SK-N-SH (cell line): Measurements from ENCODE around the gene PLEKHM2. TPM values are rescaled to one million over a fixed set of nuclear protein-coding genes. Genes with fewer than 3 reads are reported as not detected.
A peak's percentile ranks its signal among the peaks of the same experiment; 100 is the strongest.

Source experiments
- CTCF ChIA-PET: fragments of 300-600, 350-600 bp; formaldehyde crosslinking; extraction: SDS; loops from one replicate; lab custom pipeline; 2021; lab: Yijun Ruan, JAX
- POLR2A ChIA-PET: fragments of 350-600 bp; sonication (Branson Sonifier 250); formaldehyde crosslinking; extraction: SDS; loops from one replicate; lab custom pipeline; 2020; ENCODE audit warnings: antibody characterized with exemption, inconsistent platforms; lab: Yijun Ruan, JAX
- DNase-seq: peaks from one replicate; pipeline ENCODE4 v3.0.0; 2012
- H2AFZ ChIP-seq: fragments of 200-600 bp; sonication (generic); 2 replicates; pipeline ENCODE4 v1.8.1; 2016; ENCODE audit warnings: antibody characterized with exemption, mild to moderate bottlenecking, low read depth
- H3F3A ChIP-seq: fragments of 200-600 bp; sonication (generic); replicated peaks from 2 replicates; pipeline ENCODE3; 2016; ENCODE audit warnings: antibody characterized with exemption, mild to moderate bottlenecking; ENCODE audit not compliant: insufficient read depth
- H3K27ac ChIP-seq, 2 experiments: fragments of 200-500 bp in 1 of 2; fragments of 200-600 bp in 1 of 2; sonication (Bioruptor generic) in 1 of 2; sonication (generic), shearing (Covaris generic) in 1 of 2; 2 replicates each; pipeline versions ENCODE4 v1.5.1 to v1.6.1; 2014 to 2016; ENCODE audit warnings: low read depth in 2 of 2, inconsistent platforms in 1 of 2, low read length in 1 of 2, mild to moderate bottlenecking in 1 of 2, mixed read lengths in 1 of 2
- H3K27me3 ChIP-seq: fragments of 200-600 bp; sonication (generic), shearing (Covaris generic); 2 replicates; pipeline ENCODE4 v1.6.1; 2016; ENCODE audit warnings: mixed run types; ENCODE audit not compliant: insufficient read depth
- H3K36me3 ChIP-seq, 2 experiments: fragments of 200-500 bp in 1 of 2; fragments of 200-600 bp in 1 of 2; sonication (Bioruptor generic) in 1 of 2; sonication (generic) in 1 of 2; replicated peaks in 1 of 2; 2 replicates each; pipeline versions ENCODE3 to v1.5.1; 2014 to 2016; ENCODE audit warnings: low read length in 1 of 2, mild to moderate bottlenecking in 1 of 2; ENCODE audit not compliant: insufficient read depth in 2 of 2, control insufficient read depth in 1 of 2
- H3K4me1 ChIP-seq, 2 experiments: fragments of 200-500 bp in 1 of 2; fragments of 200-600 bp in 1 of 2; sonication (Bioruptor generic) in 1 of 2; sonication (generic), shearing (Covaris generic) in 1 of 2; 2 replicates each; pipeline versions ENCODE4 v1.5.1 to v1.6.1; 2014 to 2016; ENCODE audit warnings: low read depth in 1 of 2, low read length in 1 of 2, mixed run types in 1 of 2; ENCODE audit not compliant: insufficient read depth in 2 of 2, control insufficient read depth in 1 of 2
- H3K4me2 ChIP-seq: fragments of 200-600 bp; sonication (generic), shearing (Covaris generic); 2 replicates; pipeline ENCODE4 v1.6.1; 2017; ENCODE audit warnings: mixed run types
- H3K4me3 ChIP-seq, 2 experiments: fragments of 200-500 bp in 1 of 2; fragments of 200-600 bp in 1 of 2; sonication (Bioruptor generic) in 1 of 2; sonication (generic), shearing (Covaris generic) in 1 of 2; 2 replicates each; pipeline versions ENCODE4 v1.5.1 to v1.8.1; 2014 to 2016; ENCODE audit warnings: low read depth in 2 of 2, inconsistent platforms in 1 of 2, low read length in 1 of 2, mild to moderate bottlenecking in 1 of 2, mixed read lengths in 1 of 2, moderate library complexity in 1 of 2
- H3K79me2 ChIP-seq: fragments of 200-600 bp; sonication (generic); 2 replicates; pipeline ENCODE4 v1.8.1; 2017; ENCODE audit warnings: mild to moderate bottlenecking; ENCODE audit not compliant: insufficient read depth
- H3K9ac ChIP-seq: fragments of 200-600 bp; sonication (generic); 2 replicates; pipeline ENCODE4 v1.6.1; 2017; ENCODE audit warnings: mixed run types
- H3K9me2 ChIP-seq: fragments of 200-600 bp; sonication (generic); 2 replicates; pipeline ENCODE4 v1.6.1; 2017; ENCODE audit warnings: mixed run types
- H3K9me3 ChIP-seq: fragments of 200-600 bp; sonication (generic); 2 replicates; pipeline ENCODE4 v1.6.1; 2017; ENCODE audit warnings: mixed run types, mild to moderate bottlenecking, moderate library complexity
- H4K20me1 ChIP-seq: fragments of 200-600 bp; sonication (generic); 2 replicates; pipeline ENCODE4 v1.6.1; 2017; ENCODE audit warnings: mild to moderate bottlenecking, mixed run types; ENCODE audit not compliant: insufficient read depth
- CHD2 ChIP-seq: fragments of 150-350 bp; IDR thresholded peaks from 2 replicates; pipeline ENCODE4 v1.6.1; 2018; ENCODE audit warnings: low read length; ENCODE audit not compliant: partially characterized antibody
- CTCF ChIP-seq: fragments of 200-600 bp; sonication (generic); IDR thresholded peaks from 2 replicates; pipeline ENCODE4 v1.6.1; 2017; ENCODE audit warnings: antibody characterized with exemption, mild to moderate bottlenecking, moderate library complexity
- ELF1 ChIP-seq: IDR thresholded peaks from 2 replicates; pipeline ENCODE4 v1.4.0; 2012
- JUND ChIP-seq: IDR thresholded peaks from 2 replicates; pipeline ENCODE4 v1.4.0; 2012
- MXI1 ChIP-seq: IDR thresholded peaks from 2 replicates; pipeline ENCODE4 v1.6.1; 2012; ENCODE audit warnings: mild to moderate bottlenecking, low read depth, low read length, improper control_type of control experiment
- POLR2AphosphoS5 ChIP-seq: IDR thresholded peaks from 2 replicates; pipeline ENCODE4 v1.6.1; 2012; ENCODE audit warnings: low read depth, low read length
- RCOR1 ChIP-seq: fragments of 150-350 bp; IDR thresholded peaks from 2 replicates; pipeline ENCODE4 v1.6.1; 2017; ENCODE audit warnings: antibody characterized with exemption, low read length
- REST ChIP-seq: IDR thresholded peaks from 2 replicates; pipeline ENCODE4 v1.6.1; 2012; ENCODE audit warnings: mild to moderate bottlenecking, low read depth, low read length, moderate library complexity
- RFX5 ChIP-seq: IDR thresholded peaks from 2 replicates; pipeline ENCODE4 v1.6.1; 2012; ENCODE audit warnings: mild to moderate bottlenecking, improper control_type of control experiment, low read length
- TAF1 ChIP-seq: IDR thresholded peaks from 2 replicates; pipeline ENCODE4 v1.6.1; 2012; ENCODE audit warnings: low read depth, mild to moderate bottlenecking, low read length, moderate library complexity, borderline replicate concordance
- TEAD4 ChIP-seq: IDR thresholded peaks from 2 replicates; pipeline ENCODE4 v1.4.0; 2012; ENCODE audit warnings: mild to moderate bottlenecking, borderline replicate concordance; ENCODE audit not compliant: insufficient read depth
- USF1 ChIP-seq: IDR thresholded peaks from 2 replicates; pipeline ENCODE4 v1.4.0; 2012; ENCODE audit warnings: low read depth, borderline replicate concordance
- YY1 ChIP-seq: IDR thresholded peaks from 2 replicates; pipeline ENCODE4 v1.4.0; 2012; ENCODE audit warnings: low read depth, mild to moderate bottlenecking
- WGBS: methylation state at CpG from one replicate; pipeline ENCODE4 v1.1.6; 2017; ENCODE audit warnings: low lambda C conversion rate; 5-methylcytosine and 5-hydroxymethylcytosine counted together
- polyA plus RNA-seq, 3 experiments: library from polyadenylated mRNA; depleted of rRNA; stranded (reverse); fragments of >200 nt; gene quantifications; 2 replicates each; pipeline ENCODE4 v1.2.3, GENCODE V29; 2012
- TF ChIP-seq, protein P1 (sequence below): IDR thresholded peaks from 2 replicates; pipeline ENCODE4 v1.4.0; 2012; ENCODE audit warnings: low read depth, borderline replicate concordance
- TF ChIP-seq, protein P2 (sequence below): IDR thresholded peaks from 2 replicates; pipeline ENCODE4 v1.4.0; 2012; ENCODE audit warnings: low read depth

The PLEKHM2 gene
- polyA plus RNA-seq, 1 of the 3 experiments (the other 2 are of a cell fraction): 38.9 TPM

DNA sequence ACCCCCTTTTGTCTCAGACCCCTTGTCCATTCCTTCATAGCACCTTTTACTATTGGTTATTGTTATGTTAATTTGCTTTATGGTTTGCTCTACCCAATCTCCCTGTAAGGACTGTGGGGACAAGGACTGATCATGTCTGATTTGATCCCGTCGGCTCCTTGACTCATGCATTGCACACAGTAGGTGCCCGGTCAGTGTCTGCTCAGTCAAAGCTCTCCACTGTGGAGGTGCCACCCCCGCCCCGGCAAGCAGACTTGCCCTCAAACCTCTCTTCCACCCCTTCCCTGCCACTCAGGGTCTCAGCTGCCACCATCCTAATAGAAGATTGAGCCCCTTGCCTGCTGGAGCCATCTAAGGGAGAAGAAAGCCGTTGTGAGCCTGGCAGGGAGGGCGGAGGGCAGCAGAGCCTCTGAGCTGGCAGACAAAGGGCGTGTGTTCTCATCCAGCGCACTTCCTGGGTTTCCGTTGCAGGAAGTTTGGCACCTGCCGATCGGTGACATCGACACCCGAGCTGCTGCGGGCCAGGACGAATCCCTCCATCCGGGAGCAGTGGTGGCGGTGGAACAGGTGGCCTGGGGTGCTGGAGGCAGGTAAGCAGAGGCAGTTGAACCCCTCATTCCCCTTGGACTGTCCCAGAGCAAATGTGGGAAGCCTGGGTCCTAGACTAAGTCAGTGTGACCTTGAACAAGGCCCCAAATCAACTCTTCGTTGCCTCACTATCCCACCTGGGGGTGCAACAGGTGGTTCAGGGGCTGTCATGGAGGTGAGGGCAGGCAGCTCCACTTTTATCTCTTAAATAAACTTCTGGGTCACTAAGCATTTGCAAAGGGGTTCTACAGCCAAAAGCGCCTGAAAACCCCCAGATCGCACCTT, 72.3 kb downstream of the PLEKHM2 start:
- Histone ChIP-seq H4K20me1 (peaks cover 4% of the 10 kb centered on the region), H3K9me2 (no peaks in the 10 kb centered on the region), H3K27ac (peak overlapping the region in 1 of 2 experiments; percentile 92; a peak in 1 of 4 replicates), H3K4me2 (no peak overlapping the region), H3K9me3 (no peaks in the 10 kb centered on the region), H2AFZ (no peak overlapping the region), H3F3A (peaks cover 30% of the 10 kb centered on the region), H3K9ac (no peak overlapping the region), H3K79me2 (peaks cover 27% of the 10 kb centered on the region), H3K27me3 (no peaks in the 10 kb centered on the region), H3K4me3 (no peak overlapping the region), H3K36me3 (no peaks in the 10 kb centered on the region), H3K4me1 (peaks cover 23 to 39% of the 10 kb centered on the region in 2 experiments)
- ChIA-PET CTCF (interaction anchor here (0.7 to 2.6 kb wide), 3 partner anchors 15 to 36 kb away, joined by 3 to 12 read pairs (median 6); no protein-coding TSS in a partner anchor), POLR2A (no interaction called here)
- WGBS: 95% methylated on average over 20 of the region's 21 CpGs
- DNase-seq: no peak
- TF ChIP-seq ELF1 (no peak), YY1 (no peak), POLR2AphosphoS5 (no peak), JUND (no peak), MXI1 (no peak)
- TF ChIP-seq, protein P1, sequence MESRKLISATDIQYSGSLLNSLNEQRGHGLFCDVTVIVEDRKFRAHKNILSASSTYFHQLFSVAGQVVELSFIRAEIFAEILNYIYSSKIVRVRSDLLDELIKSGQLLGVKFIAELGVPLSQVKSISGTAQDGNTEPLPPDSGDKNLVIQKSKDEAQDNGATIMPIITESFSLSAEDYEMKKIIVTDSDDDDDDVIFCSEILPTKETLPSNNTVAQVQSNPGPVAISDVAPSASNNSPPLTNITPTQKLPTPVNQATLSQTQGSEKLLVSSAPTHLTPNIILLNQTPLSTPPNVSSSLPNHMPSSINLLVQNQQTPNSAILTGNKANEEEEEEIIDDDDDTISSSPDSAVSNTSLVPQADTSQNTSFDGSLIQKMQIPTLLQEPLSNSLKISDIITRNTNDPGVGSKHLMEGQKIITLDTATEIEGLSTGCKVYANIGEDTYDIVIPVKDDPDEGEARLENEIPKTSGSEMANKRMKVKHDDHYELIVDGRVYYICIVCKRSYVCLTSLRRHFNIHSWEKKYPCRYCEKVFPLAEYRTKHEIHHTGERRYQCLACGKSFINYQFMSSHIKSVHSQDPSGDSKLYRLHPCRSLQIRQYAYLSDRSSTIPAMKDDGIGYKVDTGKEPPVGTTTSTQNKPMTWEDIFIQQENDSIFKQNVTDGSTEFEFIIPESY: no peak

DNA sequence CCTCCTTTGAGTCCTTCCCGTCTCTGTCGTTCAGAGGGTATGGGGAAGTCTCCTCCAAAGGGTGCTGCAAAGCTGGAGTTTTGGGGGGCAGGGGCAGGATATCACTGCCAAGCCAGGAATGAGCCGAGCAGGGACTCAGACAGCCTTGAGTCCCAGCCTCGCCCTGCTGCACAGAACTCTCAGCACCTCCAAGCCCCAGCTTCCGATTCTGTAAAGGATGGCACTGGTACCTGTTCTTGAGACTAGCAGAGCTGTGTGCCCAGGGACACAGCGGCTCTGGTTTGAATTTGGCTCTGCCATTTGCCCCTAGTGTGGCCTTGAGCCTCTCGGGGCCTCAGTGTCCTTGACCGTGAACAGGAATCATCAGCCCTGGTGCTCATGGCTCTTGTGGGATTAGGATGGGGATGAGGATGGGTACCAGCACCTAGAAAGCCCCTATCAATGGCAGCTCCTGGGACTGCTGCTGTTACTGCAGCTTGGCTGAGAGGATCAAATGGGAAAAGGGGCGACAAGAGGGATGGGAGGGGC, 73.0 kb downstream of the PLEKHM2 start:
- Histone ChIP-seq H3K79me2 (peaks cover 34% of the 10 kb centered on the region), H4K20me1 (peaks cover 6% of the 10 kb centered on the region), H3K4me1 (peaks cover 28 to 44% of the 10 kb centered on the region in 2 experiments), H3K9me2 (no peaks in the 10 kb centered on the region), H2AFZ (no peak overlapping the region), H3K9me3 (no peaks in the 10 kb centered on the region), H3K4me3 (peak overlapping the region in 1 of 2 experiments; percentile 82; a peak in 1 of 4 replicates), H3K27me3 (no peaks in the 10 kb centered on the region), H3K27ac (peak overlapping the region in 1 of 2 experiments; percentile 92; a peak in 2 of 4 replicates), H3K36me3 (no peaks in the 10 kb centered on the region), H3K4me2 (no peak overlapping the region; the same call in 1 of the 2 replicates), H3F3A (peaks cover 37% of the 10 kb centered on the region), H3K9ac (no peak overlapping the region)
- 97% methylated on average over 8 of the region's 9 CpGs for WGBS
- POLR2A ChIA-PET: interaction anchor here (0.6 to 1.3 kb wide), 4 partner anchors 19 to 273 kb away, joined by 3 to 5 read pairs (median 4); no protein-coding TSS in a partner anchor
- CTCF ChIA-PET: interaction anchor here (1.8 to 2.6 kb wide), 2 partner anchors 16 to 35 kb away, joined by 6 to 12 read pairs; no protein-coding TSS in a partner anchor
- no peak for DNase-seq
- no peak for TF ChIP-seq TEAD4
- TF ChIP-seq TAF1: no peak
- no peak for TF ChIP-seq RCOR1
- no peak for TF ChIP-seq REST
- TF ChIP-seq RFX5: no peak
- TF ChIP-seq USF1: no peak
- no peak for TF ChIP-seq CTCF
- no peak for TF ChIP-seq CHD2
- TF ChIP-seq, protein P2, sequence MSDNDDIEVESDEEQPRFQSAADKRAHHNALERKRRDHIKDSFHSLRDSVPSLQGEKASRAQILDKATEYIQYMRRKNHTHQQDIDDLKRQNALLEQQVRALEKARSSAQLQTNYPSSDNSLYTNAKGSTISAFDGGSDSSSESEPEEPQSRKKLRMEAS: no peak
- no peak for TF ChIP-seq YY1
